ACC112 (cell line): ENCODE data around the gene FBN1.

Experiments used
- H2AFZ ChIP-seq: fragments of 200-600 bp; sonication (generic); one replicate; pipeline ENCODE4 v1.6.0; 2017; ENCODE audit warnings: antibody characterized with exemption, low read length; ENCODE audit not compliant: unreplicated experiment
- H3K27ac ChIP-seq: fragments of 200-600 bp; sonication (generic); 2 replicates; pipeline ENCODE4 v1.5.1; 2014; ENCODE audit warnings: low read depth, mild to moderate bottlenecking, antibody characterized with exemption, low read length, moderate library complexity
- H3K27me3 ChIP-seq: fragments of 200-600 bp; sonication (generic); 2 replicates; pipeline ENCODE4 v1.6.1; 2014; ENCODE audit warnings: mild to moderate bottlenecking, antibody characterized with exemption, low read length, moderate library complexity, mixed read lengths; ENCODE audit not compliant: insufficient read depth
- H3K36me3 ChIP-seq: fragments of 200-600 bp; sonication (generic); 2 replicates; pipeline ENCODE4 v1.6.1; 2016; ENCODE audit warnings: mild to moderate bottlenecking, antibody characterized with exemption, low read length, moderate library complexity, mixed read lengths; ENCODE audit not compliant: insufficient read depth
- H3K4me1 ChIP-seq: fragments of 200-600 bp; sonication (generic); one replicate; pipeline ENCODE4 v1.6.1; 2016; ENCODE audit warnings: low read length, mixed read lengths; ENCODE audit not compliant: insufficient read depth, unreplicated experiment, control insufficient read depth
- H3K4me3 ChIP-seq: fragments of 200-600 bp; sonication (generic); 2 replicates; pipeline ENCODE4 v1.5.1; 2014; ENCODE audit warnings: mild to moderate bottlenecking, low read depth, low read length
- H3K79me2 ChIP-seq: fragments of 200-600 bp; sonication (generic); one replicate; pipeline ENCODE4 v1.6.0; 2016; ENCODE audit warnings: low read length; ENCODE audit not compliant: control insufficient read depth, unreplicated experiment, insufficient read depth

Gene FBN1

GRCh38 chr15:48498828-48499227, 146.7 kb downstream of the FBN1 start:
- Histone ChIP-seq H3K27ac (no peak overlapping the region), H3K36me3 (peaks cover 55% of the 10 kb centered on the region), H2AFZ (no peak overlapping the region), H3K4me3 (no peak overlapping the region), H3K79me2 (no peaks in the 10 kb centered on the region), H3K27me3 (no peaks in the 10 kb centered on the region), H3K4me1 (peaks cover 20% of the 10 kb centered on the region)

GRCh38 chr15:48494631-48495030, 150.9 kb downstream of the FBN1 start:
- H3K4me1 ChIP-seq, result peaks cover 33% of the 10 kb centered on the region
- H2AFZ ChIP-seq, result no peak overlapping the region
- H3K27ac ChIP-seq, result peak overlapping the region; percentile 95
- peaks cover 55% of the 10 kb centered on the region for H3K36me3 ChIP-seq
- no peaks in the 10 kb centered on the region for H3K79me2 ChIP-seq
- no peak overlapping the region for H3K4me3 ChIP-seq
- no peaks in the 10 kb centered on the region for H3K27me3 ChIP-seq

- H3K27me3 ChIP-seq, result no peaks in the 10 kb centered on the region
These were observed 151.7 kb downstream of the FBN1 start for GRCh38 chr15:48493763-48494225.

GRCh38 chr15:48493084-48493762, 152.3 kb downstream of the FBN1 start:
- Histone ChIP-seq H2AFZ (no peak overlapping the region), H3K4me3 (peak overlapping the region; percentile 51; the same call in 1 of the 2 replicates), H3K4me1 (peaks cover 33% of the 10 kb centered on the region), H3K79me2 (no peaks in the 10 kb centered on the region), H3K27ac (peak overlapping the region; percentile 95), H3K36me3 (peaks cover 54% of the 10 kb centered on the region), H3K27me3 (no peaks in the 10 kb centered on the region)

More at GRCh38 chr15:48493763-48494225, 151.7 kb downstream of the FBN1 start:
- H3K79me2 ChIP-seq, result no peaks in the 10 kb centered on the region
- H3K36me3 ChIP-seq, result peaks cover 51% of the 10 kb centered on the region
- peaks cover 33% of the 10 kb centered on the region for H3K4me1 ChIP-seq
- peak overlapping the region; percentile 36 for H2AFZ ChIP-seq
- H3K4me3 ChIP-seq, result peak overlapping the region; percentile 51
- peak overlapping the region; percentile 95 for H3K27ac ChIP-seq

GRCh38 chr15:48486228-48486627, 159.3 kb downstream of the FBN1 start:
- Histone ChIP-seq H3K4me1 (peaks cover 6% of the 10 kb centered on the region), H3K4me3 (no peak overlapping the region), H3K36me3 (peaks cover 79% of the 10 kb centered on the region), H3K79me2 (peaks cover 3% of the 10 kb centered on the region), H3K27ac (no peak overlapping the region), H2AFZ (no peak overlapping the region), H3K27me3 (no peaks in the 10 kb centered on the region)

GRCh38 chr15:48481802-48482201, 163.7 kb downstream of the FBN1 start:
- Histone ChIP-seq H2AFZ (no peak overlapping the region), H3K79me2 (no peaks in the 10 kb centered on the region), H3K27ac (no peak overlapping the region)

GRCh38 chr15:48479751-48480150, 165.8 kb downstream of the FBN1 start:
- no peaks in the 10 kb centered on the region for H3K27me3 ChIP-seq
- H3K4me1 ChIP-seq, result peaks cover 6% of the 10 kb centered on the region
- H3K36me3 ChIP-seq, result peaks cover 60% of the 10 kb centered on the region
- H3K27ac ChIP-seq, result no peak overlapping the region
- no peak overlapping the region for H2AFZ ChIP-seq
- H3K79me2 ChIP-seq, result no peaks in the 10 kb centered on the region
- H3K4me3 ChIP-seq, result no peak overlapping the region

More at GRCh38 chr15:48481802-48482201, 163.7 kb downstream of the FBN1 start:
- Histone ChIP-seq H3K4me3 (no peak overlapping the region), H3K4me1 (peaks cover 6% of the 10 kb centered on the region), H3K36me3 (peaks cover 73% of the 10 kb centered on the region), H3K27me3 (no peaks in the 10 kb centered on the region)

GRCh38 chr15:48478581-48478980, 166.9 kb downstream of the FBN1 start:
- peaks cover 11% of the 10 kb centered on the region for H3K4me1 ChIP-seq
- H3K79me2 ChIP-seq, result no peaks in the 10 kb centered on the region
- H2AFZ ChIP-seq, result no peak overlapping the region
- no peak overlapping the region for H3K4me3 ChIP-seq
- no peaks in the 10 kb centered on the region for H3K27me3 ChIP-seq
- H3K36me3 ChIP-seq, result peaks cover 63% of the 10 kb centered on the region
- no peak overlapping the region for H3K27ac ChIP-seq

GRCh38 chr15:48477795-48478360, 167.6 kb downstream of the FBN1 start:
- H3K36me3 ChIP-seq, result peaks cover 61% of the 10 kb centered on the region
- no peaks in the 10 kb centered on the region for H3K79me2 ChIP-seq
- no peak overlapping the region for H3K4me3 ChIP-seq
- H3K4me1 ChIP-seq, result peaks cover 18% of the 10 kb centered on the region
- H3K27ac ChIP-seq, result no peak overlapping the region
- no peak overlapping the region for H2AFZ ChIP-seq
- H3K27me3 ChIP-seq, result no peaks in the 10 kb centered on the region

- H3K79me2 ChIP-seq, result no peaks in the 10 kb centered on the region
- no peak overlapping the region for H2AFZ ChIP-seq
- peaks cover 66% of the 10 kb centered on the region for H3K36me3 ChIP-seq
- H3K27me3 ChIP-seq, result no peaks in the 10 kb centered on the region
- peaks cover 19% of the 10 kb centered on the region for H3K4me1 ChIP-seq
- peak overlapping the region; percentile 32 for H3K27ac ChIP-seq
- no peak overlapping the region for H3K4me3 ChIP-seq
These were observed 169.7 kb downstream of the FBN1 start for GRCh38 chr15:48475600-48476395.
